GM12878 (cell line): ENCODE data around the gene PEF1.

Source experiments
- BCL11A ChIP-seq: IDR thresholded peaks from 2 replicates; pipeline ENCODE4 v1.6.1; 2011; ENCODE audit warnings: low read depth, low read length
- BCL3 ChIP-seq: IDR thresholded peaks from 2 replicates; pipeline ENCODE4 v1.6.1; 2011; ENCODE audit warnings: borderline replicate concordance, low read depth, mild to moderate bottlenecking, moderate library complexity, low read length; ENCODE audit not compliant: insufficient read depth, poor library complexity, severe bottlenecking
- BHLHE40 ChIP-seq, 2 experiments: fragments of 450-650 bp in 1 of 2; IDR thresholded peaks; 2 replicates each; pipeline ENCODE4 v1.6.1; 2011 to 2017; ENCODE audit warnings: low read depth in 2 of 2, borderline replicate concordance in 1 of 2, improper control_type of control experiment in 1 of 2, low read length in 1 of 2, mild to moderate bottlenecking in 1 of 2
- CEBPB ChIP-seq, 2 experiments: fragments of 150-350 bp in 1 of 2; IDR thresholded peaks; 2 replicates each; pipeline ENCODE4 v1.6.1; 2012 to 2014; ENCODE audit warnings: low read depth in 2 of 2, low read length in 2 of 2, borderline replicate concordance in 1 of 2, inconsistent platforms in 1 of 2
- CTCF ChIP-seq, 3 experiments: IDR thresholded peaks in 2 of 3; conservative IDR thresholded peaks in 1 of 3; 2 replicates each; pipeline ENCODE4 v1.5.1; 2011; ENCODE audit warnings: low read depth in 3 of 3, low read length in 3 of 3, mild to moderate bottlenecking in 3 of 3, control low read depth in 2 of 3, moderate library complexity in 2 of 3, inconsistent platforms in 1 of 3, mixed read lengths in 1 of 3; ENCODE audit not compliant: control insufficient read depth in 2 of 3, insufficient read depth in 1 of 3; ENCODE audit errors: extremely low read depth in 1 of 3
- JUND ChIP-seq: IDR thresholded peaks from 2 replicates; pipeline ENCODE4 v1.6.1; 2012; ENCODE audit warnings: low read depth, mild to moderate bottlenecking, low read length, improper control_type of control experiment, moderate library complexity
- NR2C2 ChIP-seq: IDR thresholded peaks from 2 replicates; pipeline ENCODE4 v1.6.1; 2011; ENCODE audit warnings: borderline replicate concordance, low read depth; ENCODE audit not compliant: control insufficient read depth, insufficient read length
- NR2F1 ChIP-seq: fragments of 450-650 bp; conservative IDR thresholded peaks from 2 replicates; pipeline ENCODE4 v1.6.1; 2017; ENCODE audit warnings: mild to moderate bottlenecking
- POLR2A ChIP-seq: IDR thresholded peaks from 2 replicates; pipeline ENCODE4 v1.6.1; 2011; ENCODE audit warnings: low read depth, mild to moderate bottlenecking, low read length
- RELB ChIP-seq: fragments of 450-650 bp; IDR thresholded peaks from 2 replicates; pipeline ENCODE4 v1.6.1; 2017; ENCODE audit warnings: low read depth, mild to moderate bottlenecking, moderate library complexity
- REST ChIP-seq: IDR thresholded peaks from 2 replicates; pipeline ENCODE4 v1.6.1; 2012; ENCODE audit warnings: mild to moderate bottlenecking, low read depth, low read length
- RFX5 ChIP-seq: IDR thresholded peaks from 2 replicates; pipeline ENCODE4 v1.6.1; 2011; ENCODE audit warnings: low read depth, low read length, improper control_type of control experiment
- YBX1 ChIP-seq: fragments of 450-650 bp; IDR thresholded peaks from 2 replicates; pipeline ENCODE4 v1.6.1; 2016; ENCODE audit warnings: antibody characterized with exemption
- ZNF592 ChIP-seq: fragments of 450-650 bp; IDR thresholded peaks from 2 replicates; pipeline ENCODE4 v1.6.1; 2017; ENCODE audit warnings: mild to moderate bottlenecking, moderate library complexity

GRCh38 chr1:31620631-31621497 is 23.8 kb downstream of the PEF1 start:
- TF ChIP-seq RELB = no peak
- TF ChIP-seq JUND = no peak
- TF ChIP-seq CTCF (IDR thresholded peaks at IDR 0.05 in 2 of 3, conservative IDR thresholded peaks at IDR 0.05 in 1 of 3; ENCODE audit: control insufficient read depth in 2 of 3, extremely low read depth in 1 of 3, insufficient read depth in 1 of 3, low read depth in 3 of 3, low read length in 3 of 3) = no peak
- no peak for TF ChIP-seq BHLHE40 (IDR thresholded peaks at IDR 0.05; ENCODE audit: borderline replicate concordance in 1 of 2, low read depth in 2 of 2, low read length in 1 of 2)
- no peak for TF ChIP-seq CEBPB (IDR thresholded peaks at IDR 0.05; ENCODE audit: borderline replicate concordance in 1 of 2, low read depth in 2 of 2, low read length in 2 of 2)
- TF ChIP-seq RFX5 = no peak
- TF ChIP-seq BCL11A = no peak
- no peak for TF ChIP-seq REST
- no peak for TF ChIP-seq NR2C2
- no peak for TF ChIP-seq ZNF592
- TF ChIP-seq BCL3 = no peak
- no peak for TF ChIP-seq YBX1
- TF ChIP-seq POLR2A = no peak
- no peak for TF ChIP-seq NR2F1
